Activated T-cell treated with anti-CD3 and anti-CD28 coated beads, Interleukin-2, amount 50 U/mL, for 24 hours (primary cell): ENCODE measurements around the gene GMDS.

Source experiments
- DNase-seq: peaks from one replicate; pipeline ENCODE4 v3.0.0-alpha.2; 2020
- H3K27ac Mint-ChIP-seq: 2 replicates; pipeline ENCODE4 v1.8.0; 2020; ENCODE audit warnings: mild to moderate bottlenecking, mixed read lengths
- H3K27me3 Mint-ChIP-seq: 2 replicates; pipeline ENCODE4 v1.8.0; 2020; ENCODE audit warnings: mixed read lengths
- H3K36me3 Mint-ChIP-seq: 2 replicates; pipeline ENCODE4 v1.8.0; 2020; ENCODE audit warnings: low read depth, mixed read lengths
- H3K4me1 Mint-ChIP-seq: 2 replicates; pipeline ENCODE4 v1.8.0; 2020; ENCODE audit warnings: low read depth, mixed read lengths
- H3K4me3 Mint-ChIP-seq: 2 replicates; pipeline ENCODE4 v1.8.0; 2020; ENCODE audit warnings: mild to moderate bottlenecking, moderate library complexity, mixed read lengths
- H3K9me3 Mint-ChIP-seq: 2 replicates; pipeline ENCODE4 v1.8.0; 2020; ENCODE audit warnings: mixed read lengths

GMDS gene

DNA sequence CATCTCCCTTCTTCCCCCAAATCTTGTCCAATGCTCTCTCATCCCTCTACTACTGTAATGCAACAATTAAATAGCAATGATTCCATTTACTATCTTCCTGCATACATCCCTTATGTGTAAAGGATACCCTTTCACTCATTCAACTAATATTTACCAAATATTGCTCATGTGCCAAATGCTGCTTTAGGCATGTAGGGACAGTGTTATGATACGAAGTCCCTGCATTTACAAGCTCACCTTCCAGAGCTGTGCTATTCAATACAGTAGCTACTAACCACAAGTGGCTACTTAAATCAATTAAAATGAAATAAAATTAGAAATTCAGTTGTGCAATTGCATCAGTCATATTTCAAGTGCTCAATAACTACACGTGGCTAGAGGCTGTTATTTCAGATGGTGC lies 41.1 kb downstream of the GMDS start:
- DNase-seq: no peak
- peaks cover 2% of the 10 kb centered on the region for H3K4me1 Mint-ChIP-seq
- no peaks in the 10 kb centered on the region for H3K27me3 Mint-ChIP-seq
- H3K36me3 Mint-ChIP-seq: no peaks in the 10 kb centered on the region
- H3K27ac Mint-ChIP-seq: no peak overlapping the region
- H3K4me3 Mint-ChIP-seq: no peak overlapping the region
- H3K9me3 Mint-ChIP-seq: no peaks in the 10 kb centered on the region

- Mint-ChIP-seq H3K4me1 (peaks cover 2% of the 10 kb centered on the region), H3K27ac (no peak overlapping the region), H3K9me3 (no peaks in the 10 kb centered on the region), H3K4me3 (no peak overlapping the region), H3K36me3 (no peaks in the 10 kb centered on the region), H3K27me3 (no peaks in the 10 kb centered on the region)
- no peak for DNase-seq
These were observed 42.1 kb downstream of the GMDS start for GRCh38 chr6:2203264-2203663.

GRCh38 chr6:2197984-2198383 lies 47.4 kb downstream of the GMDS start:
- Mint-ChIP-seq H3K27ac (no peak overlapping the region), H3K4me1 (peaks cover 6% of the 10 kb centered on the region), H3K4me3 (no peak overlapping the region), H3K9me3 (no peaks in the 10 kb centered on the region), H3K36me3 (peaks cover 5% of the 10 kb centered on the region), H3K27me3 (no peaks in the 10 kb centered on the region)
- no peak for DNase-seq

GRCh38 chr6:2197177-2197671 lies 48.2 kb downstream of the GMDS start:
- Mint-ChIP-seq H3K4me3 (no peak overlapping the region), H3K4me1 (peaks cover 6% of the 10 kb centered on the region), H3K36me3 (peaks cover 9% of the 10 kb centered on the region), H3K27ac (no peak overlapping the region), H3K9me3 (no peaks in the 10 kb centered on the region), H3K27me3 (no peaks in the 10 kb centered on the region)
- no peak for DNase-seq

- no peak for DNase-seq
- peaks cover 9% of the 10 kb centered on the region for H3K36me3 Mint-ChIP-seq
- H3K27me3 Mint-ChIP-seq: no peaks in the 10 kb centered on the region
These were observed 49.2 kb downstream of the GMDS start for GRCh38 chr6:2196079-2196679.

DNA sequence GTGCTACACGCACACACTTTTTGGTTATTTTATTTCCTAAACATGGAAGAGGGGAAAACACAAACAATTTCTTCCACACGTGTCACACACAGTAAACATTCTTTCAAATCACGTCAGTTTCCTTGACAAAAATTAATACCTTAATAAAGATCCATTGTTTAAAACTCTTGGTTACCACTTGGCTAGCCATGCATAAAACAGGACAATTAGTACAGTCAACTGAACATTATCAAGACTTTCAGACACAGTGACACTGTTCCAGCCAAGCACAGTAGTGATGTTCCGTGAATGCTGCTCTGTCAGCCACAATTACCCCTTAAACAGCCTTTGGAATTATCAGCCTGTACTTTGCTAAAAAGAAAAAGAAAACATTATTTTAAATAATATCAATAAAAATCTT lies 50.8 kb downstream of the GMDS start:
- DNase-seq: no peak
- peaks cover 9% of the 10 kb centered on the region for H3K36me3 Mint-ChIP-seq
- H3K4me1 Mint-ChIP-seq: peaks cover 8% of the 10 kb centered on the region
- no peaks in the 10 kb centered on the region for H3K9me3 Mint-ChIP-seq
- no peak overlapping the region for H3K27ac Mint-ChIP-seq
- H3K4me3 Mint-ChIP-seq: no peak overlapping the region
- peaks cover 2% of the 10 kb centered on the region for H3K27me3 Mint-ChIP-seq

More at GRCh38 chr6:2196079-2196679, 49.2 kb downstream of the GMDS start:
- H3K27ac Mint-ChIP-seq: no peak overlapping the region
- H3K9me3 Mint-ChIP-seq: no peaks in the 10 kb centered on the region
- peaks cover 6% of the 10 kb centered on the region for H3K4me1 Mint-ChIP-seq
- H3K4me3 Mint-ChIP-seq: no peak overlapping the region

DNA sequence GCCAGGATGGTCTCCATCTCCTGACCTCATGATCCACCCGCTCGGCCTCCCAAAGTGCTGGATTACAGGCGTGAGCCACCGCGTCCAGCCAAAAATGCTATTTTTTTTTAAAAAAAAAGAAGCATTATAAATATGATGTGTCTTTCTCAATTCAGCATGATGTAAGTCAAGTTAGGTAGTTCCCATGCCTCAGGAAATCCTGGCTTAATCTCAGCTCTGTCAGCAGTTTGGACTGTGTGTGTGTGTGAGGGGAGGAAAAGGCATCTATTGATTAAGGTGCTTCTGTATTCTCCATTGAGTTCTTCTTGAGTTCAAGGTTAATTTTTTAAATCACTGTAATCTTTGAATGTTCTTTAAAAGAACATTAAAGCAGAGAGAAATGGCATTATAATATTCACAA lies 51.5 kb downstream of the GMDS start:
- H3K9me3 Mint-ChIP-seq: no peaks in the 10 kb centered on the region
- H3K36me3 Mint-ChIP-seq: peaks cover 9% of the 10 kb centered on the region
- no peak for DNase-seq
- H3K27ac Mint-ChIP-seq: no peak overlapping the region
- peaks cover 11% of the 10 kb centered on the region for H3K4me1 Mint-ChIP-seq
- peaks cover 7% of the 10 kb centered on the region for H3K27me3 Mint-ChIP-seq
- no peak overlapping the region for H3K4me3 Mint-ChIP-seq

- Mint-ChIP-seq H3K9me3 (no peaks in the 10 kb centered on the region), H3K27me3 (peaks cover 16% of the 10 kb centered on the region), H3K4me3 (no peak overlapping the region), H3K36me3 (peaks cover 9% of the 10 kb centered on the region), H3K27ac (no peak overlapping the region), H3K4me1 (peaks cover 15% of the 10 kb centered on the region)
- DNase-seq: no peak
These were observed 52.4 kb downstream of the GMDS start for GRCh38 chr6:2192976-2193375.

- Mint-ChIP-seq H3K27ac (no peak overlapping the region), H3K4me1 (peaks cover 27% of the 10 kb centered on the region), H3K27me3 (peaks cover 18% of the 10 kb centered on the region), H3K9me3 (no peaks in the 10 kb centered on the region), H3K4me3 (no peak overlapping the region), H3K36me3 (peaks cover 9% of the 10 kb centered on the region)
- DNase-seq: no peak
These were observed 54.0 kb downstream of the GMDS start for GRCh38 chr6:2191390-2191740.

GRCh38 chr6:2190661-2191389 lies 54.6 kb downstream of the GMDS start:
- H3K27ac Mint-ChIP-seq: no peak overlapping the region
- peaks cover 9% of the 10 kb centered on the region for H3K36me3 Mint-ChIP-seq
- peaks cover 18% of the 10 kb centered on the region for H3K27me3 Mint-ChIP-seq
- H3K4me1 Mint-ChIP-seq: peaks cover 28% of the 10 kb centered on the region
- no peak overlapping the region for H3K4me3 Mint-ChIP-seq
- no peak for DNase-seq
- H3K9me3 Mint-ChIP-seq: no peaks in the 10 kb centered on the region

GRCh38 chr6:2188856-2189384 lies 56.5 kb downstream of the GMDS start:
- peaks cover 37% of the 10 kb centered on the region for H3K4me1 Mint-ChIP-seq
- H3K27ac Mint-ChIP-seq: no peak overlapping the region
- H3K27me3 Mint-ChIP-seq: peaks cover 22% of the 10 kb centered on the region
- DNase-seq: no peak
- no peak overlapping the region for H3K4me3 Mint-ChIP-seq
- H3K36me3 Mint-ChIP-seq: peaks cover 7% of the 10 kb centered on the region
- no peaks in the 10 kb centered on the region for H3K9me3 Mint-ChIP-seq

- Mint-ChIP-seq H3K27ac (no peak overlapping the region), H3K27me3 (peaks cover 23% of the 10 kb centered on the region), H3K4me3 (no peak overlapping the region), H3K4me1 (peaks cover 37% of the 10 kb centered on the region), H3K9me3 (no peaks in the 10 kb centered on the region), H3K36me3 (peaks cover 6% of the 10 kb centered on the region)
- DNase-seq: no peak
These were observed 57.0 kb downstream of the GMDS start for GRCh38 chr6:2188397-2188796.

DNA sequence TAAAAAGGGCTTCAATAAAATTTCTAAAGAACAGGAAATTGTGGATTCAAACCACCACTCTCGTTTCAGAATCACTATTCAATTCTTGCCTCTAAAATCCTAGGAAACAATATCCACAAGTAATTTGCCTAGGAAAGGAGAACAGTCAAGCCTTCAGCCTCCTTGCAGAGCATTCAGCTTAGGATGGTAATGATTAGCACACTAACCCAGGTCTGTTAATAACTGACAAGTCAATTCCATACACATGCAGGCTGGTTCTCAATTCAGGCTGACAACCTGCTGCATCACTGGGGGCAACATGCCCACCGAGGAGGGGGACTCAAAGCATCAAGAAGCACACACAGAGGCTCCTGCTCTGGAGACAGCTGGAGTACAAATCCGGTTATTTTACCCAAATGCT lies 57.6 kb downstream of the GMDS start:
- Mint-ChIP-seq H3K27me3 (peaks cover 24% of the 10 kb centered on the region), H3K27ac (no peak overlapping the region), H3K9me3 (no peaks in the 10 kb centered on the region)

DNA sequence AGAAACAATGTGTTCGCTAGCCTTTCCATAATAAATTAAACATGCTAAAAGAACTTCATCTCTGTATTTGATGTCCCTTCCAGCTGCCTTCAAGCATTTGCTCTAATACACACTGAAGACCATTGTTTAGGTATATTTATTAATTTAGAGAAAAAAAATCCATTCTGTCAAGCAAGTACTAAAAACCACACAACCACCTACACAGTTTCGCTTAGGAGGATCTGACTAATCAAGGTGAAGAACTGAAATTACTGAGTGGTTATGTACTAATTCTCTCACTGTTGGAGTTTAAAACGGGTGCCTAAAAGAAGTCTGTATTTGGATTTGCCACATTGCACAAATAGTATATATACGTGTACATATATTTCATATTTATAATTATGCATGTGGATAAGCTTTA lies 58.9 kb downstream of the GMDS start:
- Mint-ChIP-seq H3K27me3 (peaks cover 24% of the 10 kb centered on the region), H3K9me3 (no peaks in the 10 kb centered on the region), H3K36me3 (no peaks in the 10 kb centered on the region), H3K4me3 (no peak overlapping the region), H3K27ac (no peak overlapping the region), H3K4me1 (peaks cover 47% of the 10 kb centered on the region)
- DNase-seq: no peak

More for the DNA sequence above, 57.6 kb downstream of the GMDS start:
- peaks cover 4% of the 10 kb centered on the region for H3K36me3 Mint-ChIP-seq
- H3K4me3 Mint-ChIP-seq: no peak overlapping the region
- no peak for DNase-seq
- peaks cover 37% of the 10 kb centered on the region for H3K4me1 Mint-ChIP-seq

DNA sequence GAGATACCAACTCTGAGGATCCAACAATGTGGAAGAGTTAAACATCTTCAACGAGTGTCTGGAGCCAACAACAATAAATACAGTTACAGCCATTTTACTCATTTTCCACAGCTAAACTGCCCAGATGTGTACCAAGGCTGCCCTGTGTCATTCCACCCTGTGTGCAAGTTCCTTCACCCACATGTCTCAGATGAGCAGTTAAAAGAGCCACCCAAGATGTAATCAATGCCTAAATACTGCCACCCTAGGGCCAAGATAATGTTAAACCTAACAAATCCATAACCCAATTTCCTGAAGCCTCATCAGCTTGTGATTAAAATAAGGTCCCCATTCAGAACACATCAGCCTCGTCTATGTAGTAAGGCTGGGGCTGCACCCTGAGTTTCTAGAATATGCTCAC lies 59.9 kb downstream of the GMDS start:
- Mint-ChIP-seq H3K9me3 (no peaks in the 10 kb centered on the region), H3K27me3 (peaks cover 24% of the 10 kb centered on the region), H3K36me3 (peaks cover 3% of the 10 kb centered on the region), H3K4me3 (no peak overlapping the region), H3K27ac (no peak overlapping the region), H3K4me1 (peaks cover 51% of the 10 kb centered on the region)
- DNase-seq: no peak
